H9 (cell line): ENCODE data around the gene ATG2A. TPM values are rescaled to one million over a fixed set of nuclear protein-coding genes. Genes with fewer than 3 reads are reported as not detected.
A peak's percentile ranks its signal among the peaks of the same experiment; 100 is the strongest.

ENCODE experiments used
- DNase-seq: peaks from one replicate; pipeline ENCODE4 v3.0.0-alpha.2; 2017
- H2AFZ ChIP-seq: one replicate; pipeline ENCODE4 v1.6.1; 2013; ENCODE audit warnings: mild to moderate bottlenecking, low read length, control low read depth, moderate library complexity
- H2AK5ac ChIP-seq: 2 replicates; pipeline ENCODE4 v1.6.1; 2013; ENCODE audit warnings: low read length, control low read depth, mixed read lengths; ENCODE audit not compliant: insufficient read length
- H2BK120ac ChIP-seq: one replicate; pipeline ENCODE4 v1.6.1; 2013; ENCODE audit warnings: low read depth, mild to moderate bottlenecking, low read length, control low read depth, inconsistent platforms; ENCODE audit not compliant: poor library complexity, severe bottlenecking
- H2BK12ac ChIP-seq: 2 replicates; pipeline ENCODE4 v1.6.1; 2013; ENCODE audit warnings: low read length, control low read depth, mixed read lengths, low read depth; ENCODE audit not compliant: insufficient read length
- H2BK15ac ChIP-seq: 2 replicates; pipeline ENCODE4 v1.6.1; 2013; ENCODE audit warnings: low read depth, low read length, control low read depth
- H2BK20ac ChIP-seq: one replicate; pipeline ENCODE4 v1.6.1; 2013; ENCODE audit warnings: low read depth, mild to moderate bottlenecking, low read length, control low read depth, inconsistent platforms; ENCODE audit not compliant: poor library complexity, severe bottlenecking
- H2BK5ac ChIP-seq: 2 replicates; pipeline ENCODE4 v1.6.1; 2013; ENCODE audit warnings: low read length, control low read depth, mixed read lengths; ENCODE audit not compliant: insufficient read length
- H3K14ac ChIP-seq: 2 replicates; pipeline ENCODE4 v1.6.1; 2013; ENCODE audit warnings: low read length, control low read depth; ENCODE audit not compliant: insufficient read depth
- H3K18ac ChIP-seq: 2 replicates; pipeline ENCODE4 v1.6.1; 2013; ENCODE audit warnings: low read depth, mild to moderate bottlenecking, mixed read lengths, low read length, control low read depth; ENCODE audit not compliant: insufficient read length
- H3K23ac ChIP-seq: 2 replicates; pipeline ENCODE4 v1.6.1; 2013; ENCODE audit warnings: low read length, control low read depth, mixed read lengths, low read depth; ENCODE audit not compliant: insufficient read length
- H3K23me2 ChIP-seq: 2 replicates; pipeline ENCODE4 v1.6.1; 2013; ENCODE audit warnings: low read depth, mild to moderate bottlenecking, mixed read lengths, low read length, control low read depth; ENCODE audit not compliant: insufficient read length, poor library complexity, severe bottlenecking
- H3K27ac ChIP-seq: 2 replicates; pipeline ENCODE4 v1.5.1; 2013; ENCODE audit warnings: low read length, control low read depth, mixed read lengths, low read depth; ENCODE audit not compliant: insufficient read length
- H3K27me3 ChIP-seq: 2 replicates; pipeline ENCODE4 v1.6.1; 2013; ENCODE audit warnings: low read length, control low read depth, inconsistent platforms; ENCODE audit not compliant: insufficient read depth
- H3K4ac ChIP-seq: 2 replicates; pipeline ENCODE4 v1.6.1; 2013; ENCODE audit warnings: low read depth, mild to moderate bottlenecking, control low read depth, inconsistent platforms, low read length, moderate library complexity
- H3K4me1 ChIP-seq: 2 replicates; pipeline ENCODE4 v1.6.1; 2013; ENCODE audit warnings: low read length, control low read depth, inconsistent platforms; ENCODE audit not compliant: insufficient read depth
- H3K4me2 ChIP-seq: 2 replicates; pipeline ENCODE4 v1.6.1; 2013; ENCODE audit warnings: low read length, control low read depth, mixed read lengths; ENCODE audit not compliant: insufficient read length, insufficient read depth
- H3K56ac ChIP-seq: 2 replicates; pipeline ENCODE4 v1.6.1; 2013; ENCODE audit warnings: low read depth, mild to moderate bottlenecking, mixed read lengths, low read length, control low read depth; ENCODE audit not compliant: insufficient read length
- H3K79me1 ChIP-seq: 2 replicates; pipeline ENCODE4 v1.6.1; 2013; ENCODE audit warnings: low read depth, mild to moderate bottlenecking, moderate library complexity, low read length, control low read depth, inconsistent platforms; ENCODE audit not compliant: insufficient read depth, poor library complexity, severe bottlenecking
- H3K79me2 ChIP-seq: 2 replicates; pipeline ENCODE4 v1.6.1; 2013; ENCODE audit warnings: low read length, control low read depth, inconsistent platforms; ENCODE audit not compliant: insufficient read depth
- H3K9ac ChIP-seq: 2 replicates; pipeline ENCODE4 v1.6.1; 2013; ENCODE audit warnings: low read length, control low read depth, mixed read lengths; ENCODE audit not compliant: insufficient read length; ENCODE audit errors: extremely low read depth
- H3K9me3 ChIP-seq: one replicate; pipeline ENCODE4 v1.6.1; 2013; ENCODE audit warnings: low read depth, low read length, inconsistent platforms; ENCODE audit not compliant: control insufficient read depth
- H3T11ph ChIP-seq: one replicate; pipeline ENCODE4 v1.6.1; 2013; ENCODE audit warnings: mild to moderate bottlenecking, low read length, control low read depth, inconsistent platforms
- H4K20me1 ChIP-seq: one replicate; pipeline ENCODE4 v1.6.1; 2013; ENCODE audit not compliant: control insufficient read depth, insufficient read length, insufficient read depth
- H4K5ac ChIP-seq: 2 replicates; pipeline ENCODE4 v1.6.1; 2013; ENCODE audit warnings: low read depth, mild to moderate bottlenecking, mixed read lengths, low read length, control low read depth; ENCODE audit not compliant: insufficient read length
- H4K8ac ChIP-seq: replicated peaks from 2 replicates; pipeline ENCODE4 v1.6.1; 2013; ENCODE audit warnings: low read length, control low read depth, mixed read lengths, low read depth; ENCODE audit not compliant: insufficient read length
- H4K91ac ChIP-seq: 2 replicates; pipeline ENCODE4 v1.6.1; 2013; ENCODE audit warnings: low read depth, mild to moderate bottlenecking, moderate library complexity, mixed read lengths, low read length, control low read depth; ENCODE audit not compliant: insufficient read length
- H3K27ac Mint-ChIP-seq, 3 experiments: 2 replicates in 2 of 3; 3 replicates in 1 of 3; pipeline ENCODE4 v1.8.0; 2020 to 2021; ENCODE audit warnings: mixed read lengths in 3 of 3, mild to moderate bottlenecking in 1 of 3, moderate library complexity in 1 of 3
- H3K27me3 Mint-ChIP-seq: 2 replicates; pipeline ENCODE4 v1.8.0; 2021; ENCODE audit warnings: low read depth, mild to moderate bottlenecking, moderate library complexity, mixed read lengths
- H3K36me3 Mint-ChIP-seq, 3 experiments: 2 replicates in 2 of 3; 3 replicates in 1 of 3; pipeline ENCODE4 v1.8.0; 2020 to 2021; ENCODE audit warnings: low read depth in 3 of 3, mixed read lengths in 3 of 3; ENCODE audit not compliant: insufficient read depth in 1 of 3
- H3K4me1 Mint-ChIP-seq, 2 experiments: 2 replicates each; pipeline ENCODE4 v1.8.0; 2020; ENCODE audit warnings: mixed read lengths in 2 of 2
- H3K4me3 Mint-ChIP-seq, 2 experiments: 2 replicates in 1 of 2; 3 replicates in 1 of 2; pipeline ENCODE4 v1.8.0; 2020 to 2021; ENCODE audit warnings: mild to moderate bottlenecking in 2 of 2, mixed read lengths in 2 of 2, moderate library complexity in 1 of 2
- H3K9me3 Mint-ChIP-seq, 2 experiments: 2 replicates in 1 of 2; 3 replicates in 1 of 2; pipeline ENCODE4 v1.8.0; 2020; ENCODE audit warnings: mild to moderate bottlenecking in 2 of 2, mixed read lengths in 2 of 2, moderate library complexity in 1 of 2
- CTCF ChIP-seq: fragments of 200-600 bp; sonication (generic); conservative IDR thresholded peaks from 3 replicates; pipeline ENCODE4 v1.8.0; 2021; ENCODE audit warnings: antibody characterized with exemption, mild to moderate bottlenecking
- WGBS: extraction: QIAGEN DNeasy Blood & Tissue Kit; methylation state at CpG from one replicate; pipeline ENCODE4 v1.1.7; 2013; ENCODE audit warnings: missing lambda C conversion rate, low lambda C conversion rate, mixed read lengths; ENCODE audit not compliant: insufficient read length; ENCODE audit errors: extremely low coverage; 5-methylcytosine and 5-hydroxymethylcytosine counted together
- total RNA-seq: library from RNA; stranded (reverse); gene quantifications from 2 replicates; pipeline ENCODE4 v1.2.1, GENCODE V29; 2021

ATG2A gene
- total RNA-seq, 1 experiment from 2014 or later: 21.3 TPM

DNA sequence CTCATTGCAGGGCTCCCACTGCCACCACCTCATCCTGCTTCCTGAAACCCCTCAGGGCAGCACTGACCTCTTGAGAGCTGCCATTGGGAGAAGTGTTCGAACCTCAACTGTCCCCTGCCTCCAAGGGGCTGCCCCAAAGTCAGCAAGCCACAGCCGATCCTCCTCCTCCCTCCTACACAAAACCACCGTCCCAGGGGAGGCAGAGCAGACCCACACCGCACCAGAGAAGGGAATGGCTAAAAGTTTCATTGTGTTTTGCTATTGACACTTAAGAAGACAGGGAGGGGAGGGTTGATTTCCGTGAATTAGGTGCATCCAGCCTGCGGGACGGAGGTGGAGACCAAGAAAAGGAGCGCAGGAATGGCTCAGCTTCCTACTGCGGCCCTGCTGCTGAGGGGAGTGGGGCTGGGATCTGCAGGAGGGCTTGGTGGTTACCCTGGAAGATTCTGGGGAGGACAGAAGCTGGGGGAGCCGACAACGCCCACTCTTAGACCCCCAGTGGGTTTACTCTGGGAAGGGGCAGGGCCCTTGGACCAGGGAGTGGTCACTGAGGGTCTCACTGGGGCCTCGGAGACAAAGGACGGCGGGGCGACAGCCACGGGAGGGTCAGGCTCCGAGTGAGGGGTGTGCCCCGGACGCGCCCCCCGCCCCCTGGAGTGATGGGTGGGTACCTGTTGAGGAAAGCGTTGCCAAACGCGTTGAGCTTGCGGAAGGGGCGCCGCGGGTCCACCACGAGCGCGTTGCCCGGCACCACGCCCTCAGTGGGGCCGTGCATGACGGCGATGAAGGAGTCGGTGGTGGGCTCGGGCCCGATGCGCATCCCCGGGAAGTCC, 39.4 kb downstream of the ATG2A start:
- Histone ChIP-seq H3K79me2 (no peaks in the 10 kb centered on the region), H2BK5ac (no peak overlapping the region), H3K27me3 (no peaks in the 10 kb centered on the region), H3K56ac (no peak overlapping the region), H2AK5ac (no peak overlapping the region), H2BK120ac (no peak overlapping the region), H4K5ac (no peak overlapping the region), H3K4ac (no peak overlapping the region), H2BK15ac (no peak overlapping the region), H3K9ac (peak overlapping the region; percentile 44), H3K18ac (no peak overlapping the region), H3T11ph (no peak overlapping the region), H4K20me1 (no peaks in the 10 kb centered on the region), H4K8ac (no peak overlapping the region), H3K4me1 (no peaks in the 10 kb centered on the region; the same call in 1 of the 2 replicates), H3K27ac (no peak overlapping the region), H3K23ac (no peak overlapping the region), H2BK12ac (no peak overlapping the region), H3K79me1 (no peaks in the 10 kb centered on the region), H2AFZ (no peak overlapping the region), H3K4me2 (peak overlapping the region; percentile 73), H2BK20ac (no peak overlapping the region), H3K23me2 (peaks cover 19% of the 10 kb centered on the region), H3K14ac (peak overlapping the region; percentile 2; the same call in 1 of the 2 replicates), H4K91ac (no peak overlapping the region), H3K9me3 (no peaks in the 10 kb centered on the region)
- no peak for TF ChIP-seq CTCF
- Mint-ChIP-seq H3K4me1 (peaks cover 23 to 26% of the 10 kb centered on the region in 2 experiments), H3K27ac (peak overlapping the region in 1 of 3 experiments; percentile 15; a peak in 1 of 7 replicates), H3K27me3 (peaks cover 8% of the 10 kb centered on the region), H3K36me3 (peaks cover 2 to 12% (median 8%) of the 10 kb centered on the region in 3 experiments; a peak in 4 of 7 replicates), H3K9me3 (no peaks in the 10 kb centered on the region; a peak in 1 of 5 replicates), H3K4me3 (peak overlapping the region; percentile 81 to 87)
- WGBS: no CpG with 5 or more reads among the region's 41 CpGs
- no peak for DNase-seq
